ENCODE data around the gene UBD.

UBD gene

DNA sequence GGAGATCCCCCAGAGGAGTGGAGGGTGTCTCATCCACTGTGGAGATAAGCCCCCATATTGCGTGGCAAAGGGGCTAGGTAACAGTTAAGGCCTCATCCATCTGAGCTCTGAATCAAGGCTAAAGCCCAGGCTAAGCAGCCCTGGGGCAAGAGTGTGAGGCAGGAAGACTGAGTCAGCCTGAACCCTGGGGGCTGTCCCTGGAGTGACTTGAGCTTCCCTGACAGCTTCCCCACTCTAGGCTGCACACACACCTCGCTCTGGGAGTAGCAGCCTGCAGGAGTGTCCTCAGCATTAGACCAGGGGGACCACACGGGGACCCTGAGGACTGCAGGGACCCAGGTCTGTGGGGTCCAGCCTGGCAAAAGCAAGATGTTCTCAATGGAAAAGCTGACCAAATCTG lies 27.9 kb downstream of the UBD start:
- H3K9me3 ChIP-seq: no peaks in the 10 kb centered on the region
- H3K4me1 ChIP-seq (ENCODE audit: control insufficient read depth in 1 of 2, insufficient read depth in 1 of 2, low read depth in 1 of 2, low read length in 1 of 2): no peaks in the 10 kb centered on the region
- TF ChIP-seq, protein P1, sequence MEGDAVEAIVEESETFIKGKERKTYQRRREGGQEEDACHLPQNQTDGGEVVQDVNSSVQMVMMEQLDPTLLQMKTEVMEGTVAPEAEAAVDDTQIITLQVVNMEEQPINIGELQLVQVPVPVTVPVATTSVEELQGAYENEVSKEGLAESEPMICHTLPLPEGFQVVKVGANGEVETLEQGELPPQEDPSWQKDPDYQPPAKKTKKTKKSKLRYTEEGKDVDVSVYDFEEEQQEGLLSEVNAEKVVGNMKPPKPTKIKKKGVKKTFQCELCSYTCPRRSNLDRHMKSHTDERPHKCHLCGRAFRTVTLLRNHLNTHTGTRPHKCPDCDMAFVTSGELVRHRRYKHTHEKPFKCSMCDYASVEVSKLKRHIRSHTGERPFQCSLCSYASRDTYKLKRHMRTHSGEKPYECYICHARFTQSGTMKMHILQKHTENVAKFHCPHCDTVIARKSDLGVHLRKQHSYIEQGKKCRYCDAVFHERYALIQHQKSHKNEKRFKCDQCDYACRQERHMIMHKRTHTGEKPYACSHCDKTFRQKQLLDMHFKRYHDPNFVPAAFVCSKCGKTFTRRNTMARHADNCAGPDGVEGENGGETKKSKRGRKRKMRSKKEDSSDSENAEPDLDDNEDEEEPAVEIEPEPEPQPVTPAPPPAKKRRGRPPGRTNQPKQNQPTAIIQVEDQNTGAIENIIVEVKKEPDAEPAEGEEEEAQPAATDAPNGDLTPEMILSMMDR (IDR thresholded peaks at IDR 0.05): no peak
- H3K27me3 ChIP-seq: no peaks in the 10 kb centered on the region
- no peaks in the 10 kb centered on the region for H3K36me3 ChIP-seq
- H3K27ac ChIP-seq: no peak overlapping the region
- no peak overlapping the region for H3K4me3 ChIP-seq (ENCODE audit: low read depth in 1 of 2, low read length in 1 of 2)

DNA sequence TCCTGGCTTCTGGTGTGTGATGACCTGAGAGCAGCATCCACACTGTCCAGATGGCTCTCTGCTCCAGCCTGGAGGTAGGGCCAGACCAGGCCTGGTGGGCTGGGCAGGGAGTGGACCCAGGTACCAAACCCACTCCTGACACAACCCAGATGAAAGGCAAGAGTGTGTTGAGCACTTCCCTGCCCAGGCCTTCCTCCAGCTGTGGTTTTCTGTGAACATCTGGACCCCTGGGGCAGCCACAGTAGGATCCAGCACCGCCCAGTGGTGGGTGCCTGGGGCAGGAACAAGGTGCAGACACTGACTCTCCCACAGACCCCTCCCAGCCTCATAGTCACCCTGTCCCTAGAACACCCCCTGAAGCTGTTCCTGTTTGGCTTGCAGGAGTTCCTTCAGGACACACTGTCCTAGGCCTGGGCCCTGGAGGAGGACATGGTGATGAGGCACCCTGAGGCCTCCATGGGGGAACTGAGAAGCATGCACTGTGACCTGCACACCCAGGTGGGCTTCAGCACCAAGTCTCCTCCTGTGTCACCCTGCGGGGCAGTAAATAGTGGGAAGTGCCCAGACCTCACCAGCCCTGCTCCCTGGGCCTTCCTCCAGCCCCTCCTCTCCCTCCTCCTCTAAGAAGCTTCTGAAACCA lies 28.7 kb downstream of the UBD start:
- Histone ChIP-seq H3K27me3 (no peaks in the 10 kb centered on the region), H3K4me1 (ENCODE audit: control insufficient read depth in 1 of 2, insufficient read depth in 1 of 2, low read depth in 1 of 2, low read length in 1 of 2) (no peaks in the 10 kb centered on the region), H3K27ac (no peak overlapping the region), H3K36me3 (no peaks in the 10 kb centered on the region), H3K4me3 (ENCODE audit: low read depth in 1 of 2, low read length in 1 of 2) (no peak overlapping the region), H3K9me3 (no peaks in the 10 kb centered on the region)
- TF ChIP-seq, protein P1 (IDR thresholded peaks at IDR 0.05): no peak

DNA sequence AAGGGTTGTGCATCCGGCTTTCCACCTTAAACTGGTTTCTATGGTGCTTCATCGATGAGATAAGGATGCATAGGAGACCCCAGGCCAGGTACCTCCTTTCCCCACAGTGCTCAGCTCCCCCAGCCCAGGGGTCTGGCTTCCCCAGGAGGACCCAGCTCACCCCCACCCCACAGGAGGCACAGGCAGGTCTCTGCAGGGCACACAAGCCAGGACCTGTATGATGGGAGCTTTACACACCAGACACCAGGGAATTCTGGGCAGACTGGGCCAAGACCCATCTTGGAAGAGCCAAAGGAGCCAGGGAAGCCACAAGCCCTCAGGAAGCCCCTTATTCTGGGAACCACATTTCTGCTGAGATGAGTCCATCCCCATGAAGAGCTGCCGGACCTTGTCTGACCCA lies 29.6 kb downstream of the UBD start:
- Histone ChIP-seq H3K27me3 (no peaks in the 10 kb centered on the region), H3K36me3 (no peaks in the 10 kb centered on the region), H3K4me3 (ENCODE audit: low read depth in 1 of 2, low read length in 1 of 2) (no peak overlapping the region), H3K9me3 (no peaks in the 10 kb centered on the region), H3K4me1 (ENCODE audit: control insufficient read depth in 1 of 2, insufficient read depth in 1 of 2, low read depth in 1 of 2, low read length in 1 of 2) (no peaks in the 10 kb centered on the region), H3K27ac (no peak overlapping the region)
- TF ChIP-seq, protein P1 (IDR thresholded peaks at IDR 0.05): no peak

DNA sequence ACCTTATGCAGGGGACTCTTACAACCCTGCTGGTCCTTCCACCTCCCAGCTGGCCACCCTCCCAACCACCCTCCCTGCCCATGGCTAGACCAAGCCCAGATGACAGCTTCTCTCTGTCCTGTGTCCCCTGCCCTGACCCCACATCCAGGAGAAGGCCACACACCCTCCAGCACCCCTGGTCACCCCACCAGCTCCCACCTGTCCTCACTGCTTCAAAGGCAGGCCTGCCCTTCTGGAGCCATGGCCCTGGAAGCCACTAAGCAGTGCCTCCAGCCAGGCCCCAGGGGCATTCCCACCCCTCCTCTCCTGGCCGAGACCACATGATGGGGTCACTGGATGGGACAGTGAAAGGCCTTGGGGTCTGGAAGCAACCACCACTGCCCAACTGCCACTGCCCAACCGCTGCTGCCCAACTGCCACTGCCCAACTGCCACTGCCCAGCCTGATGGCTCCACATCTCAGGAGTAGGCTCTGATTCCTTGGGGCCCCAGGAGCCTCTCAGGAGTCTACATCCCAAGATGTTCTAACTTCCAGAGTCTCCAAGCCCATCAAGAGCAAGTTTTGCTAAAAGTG lies 30.5 kb downstream of the UBD start:
- H3K27me3 ChIP-seq: peaks cover 5% of the 10 kb centered on the region
- H3K4me3 ChIP-seq (ENCODE audit: low read depth in 1 of 2, low read length in 1 of 2): no peak overlapping the region
- H3K36me3 ChIP-seq: no peaks in the 10 kb centered on the region
- H3K9me3 ChIP-seq: no peaks in the 10 kb centered on the region
- TF ChIP-seq, protein P1 (IDR thresholded peaks at IDR 0.05): no peak
- no peak overlapping the region for H3K27ac ChIP-seq
- no peaks in the 10 kb centered on the region for H3K4me1 ChIP-seq (ENCODE audit: control insufficient read depth in 1 of 2, insufficient read depth in 1 of 2, low read depth in 1 of 2, low read length in 1 of 2)

DNA sequence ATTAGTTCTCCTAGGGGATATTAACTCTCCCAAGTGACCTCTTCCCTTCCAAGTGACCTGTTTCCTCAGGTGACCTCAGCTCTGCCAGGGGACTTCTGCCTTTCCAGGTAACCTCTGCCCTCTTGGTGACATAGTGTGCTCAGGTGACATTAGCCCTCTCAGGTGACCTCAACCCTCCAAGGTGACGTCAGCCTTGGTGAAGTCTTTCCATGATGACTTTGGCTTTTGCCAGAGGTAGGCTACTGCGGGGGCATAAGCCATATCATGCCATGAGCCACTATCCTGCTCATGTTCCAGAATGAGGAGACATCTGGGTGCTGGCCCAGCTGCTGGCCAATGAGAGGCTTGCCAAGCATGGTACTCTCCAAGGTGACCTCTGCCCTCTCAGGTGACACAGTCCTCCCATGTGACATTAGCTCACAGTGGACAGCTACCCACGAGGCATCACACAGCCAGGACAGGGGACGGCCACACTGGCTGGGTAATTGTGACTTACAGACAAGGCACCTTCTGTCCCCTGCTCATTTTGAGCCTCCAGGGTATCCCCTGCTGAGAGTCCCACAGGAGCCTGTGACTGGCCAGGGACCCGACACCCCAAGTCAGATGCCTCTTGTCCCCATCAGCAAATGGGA lies 31.1 kb downstream of the UBD start:
- no peaks in the 10 kb centered on the region for H3K36me3 ChIP-seq
- H3K9me3 ChIP-seq: no peaks in the 10 kb centered on the region
- no peaks in the 10 kb centered on the region for H3K4me1 ChIP-seq (ENCODE audit: control insufficient read depth in 1 of 2, insufficient read depth in 1 of 2, low read depth in 1 of 2, low read length in 1 of 2)
- TF ChIP-seq, protein P1 (IDR thresholded peaks at IDR 0.05): no peak
- no peak overlapping the region for H3K4me3 ChIP-seq (ENCODE audit: low read depth in 1 of 2, low read length in 1 of 2)
- H3K27ac ChIP-seq: no peak overlapping the region
- peaks cover 5% of the 10 kb centered on the region for H3K27me3 ChIP-seq

Data from neutrophil (primary cell).